Neural cell (in vitro differentiated cells): ENCODE data around the gene NFIB.

Experiments used
- POLR2AphosphoS5 ChIP-seq: IDR thresholded peaks from 2 replicates; pipeline ENCODE4 v1.6.1; 2012
- SMC3 ChIP-seq: fragments of 450-650 bp; conservative IDR thresholded peaks from 2 replicates; pipeline ENCODE4 v1.6.1; 2014; ENCODE audit warnings: antibody characterized with exemption, mild to moderate bottlenecking, moderate library complexity; ENCODE audit not compliant: poor library complexity

DNA sequence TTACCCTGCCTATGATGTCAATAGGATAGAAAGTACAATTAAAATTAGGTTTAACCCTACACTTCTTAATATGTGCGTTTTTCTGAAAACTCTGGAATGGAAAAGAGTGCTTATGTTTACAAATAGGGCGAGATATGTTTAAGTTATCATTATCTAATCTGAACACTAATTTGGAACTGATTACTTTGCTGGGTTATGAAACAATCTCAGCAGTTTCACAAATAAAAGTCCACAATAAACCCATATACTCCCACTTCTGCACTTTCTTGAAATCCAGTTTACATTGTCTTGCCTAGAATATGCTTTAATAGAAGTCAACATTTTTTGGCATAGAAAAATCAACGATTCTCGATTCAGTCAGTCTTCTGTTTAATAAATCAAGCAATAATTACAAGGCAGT lies 236.3 kb downstream of the NFIB start:
- TF ChIP-seq SMC3 (no peak), POLR2AphosphoS5 (no peak)
